ENCODE data around the gene ARID3A. TPM values are rescaled to one million over a fixed set of nuclear protein-coding genes. Genes with fewer than 3 reads are reported as not detected.

The ARID3A gene
- total RNA-seq, 3 donors from 2014 or later, result 10.1 to 16.0 (median 14.5) TPM

DNA sequence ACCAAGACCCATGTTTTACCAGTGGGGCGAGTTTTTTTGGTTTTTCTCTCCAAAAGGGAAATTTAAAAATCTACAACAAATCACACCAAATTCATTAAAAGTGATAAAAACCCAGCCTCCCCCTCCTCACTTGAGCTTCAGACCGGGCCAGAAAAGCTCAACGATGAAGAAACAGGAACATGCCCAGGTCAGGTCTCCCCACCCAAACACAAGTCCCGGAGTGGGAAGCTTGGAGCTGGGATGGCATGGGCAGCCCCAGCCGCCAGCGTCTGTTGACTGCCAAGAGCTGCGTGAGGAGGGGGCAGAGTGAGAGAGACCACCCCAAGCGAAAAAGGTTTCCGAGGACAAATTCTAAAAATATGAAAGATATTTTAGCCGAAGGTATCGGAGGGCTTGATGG lies 28.8 kb upstream of the ARID3A start:
- H3K4me3 ChIP-seq, result no peak overlapping the region
- no peak for DNase-seq
- H3K9me3 ChIP-seq, result no peaks in the 10 kb centered on the region
- no peak for ATAC-seq
- TF ChIP-seq, protein P1, sequence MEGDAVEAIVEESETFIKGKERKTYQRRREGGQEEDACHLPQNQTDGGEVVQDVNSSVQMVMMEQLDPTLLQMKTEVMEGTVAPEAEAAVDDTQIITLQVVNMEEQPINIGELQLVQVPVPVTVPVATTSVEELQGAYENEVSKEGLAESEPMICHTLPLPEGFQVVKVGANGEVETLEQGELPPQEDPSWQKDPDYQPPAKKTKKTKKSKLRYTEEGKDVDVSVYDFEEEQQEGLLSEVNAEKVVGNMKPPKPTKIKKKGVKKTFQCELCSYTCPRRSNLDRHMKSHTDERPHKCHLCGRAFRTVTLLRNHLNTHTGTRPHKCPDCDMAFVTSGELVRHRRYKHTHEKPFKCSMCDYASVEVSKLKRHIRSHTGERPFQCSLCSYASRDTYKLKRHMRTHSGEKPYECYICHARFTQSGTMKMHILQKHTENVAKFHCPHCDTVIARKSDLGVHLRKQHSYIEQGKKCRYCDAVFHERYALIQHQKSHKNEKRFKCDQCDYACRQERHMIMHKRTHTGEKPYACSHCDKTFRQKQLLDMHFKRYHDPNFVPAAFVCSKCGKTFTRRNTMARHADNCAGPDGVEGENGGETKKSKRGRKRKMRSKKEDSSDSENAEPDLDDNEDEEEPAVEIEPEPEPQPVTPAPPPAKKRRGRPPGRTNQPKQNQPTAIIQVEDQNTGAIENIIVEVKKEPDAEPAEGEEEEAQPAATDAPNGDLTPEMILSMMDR (IDR thresholded peaks at IDR 0.05), result no peak
- H3K4me1 ChIP-seq (ENCODE audit: low read depth), result peaks cover 5% of the 10 kb centered on the region
- H3K36me3 ChIP-seq (ENCODE audit: low read depth), result no peaks in the 10 kb centered on the region
- intact Hi-C loops (cut with DNase I, micrococcal nuclease), result no loop called here

- H3K36me3 ChIP-seq (ENCODE audit: low read depth), result no peaks in the 10 kb centered on the region
- ATAC-seq (no peak), DNase-seq (no peak)
- no peak overlapping the region for H3K4me3 ChIP-seq
- peaks cover 5% of the 10 kb centered on the region for H3K4me1 ChIP-seq (ENCODE audit: low read depth)
- H3K9me3 ChIP-seq, result no peaks in the 10 kb centered on the region
- intact Hi-C loops (cut with DNase I, micrococcal nuclease), result no loop called here
- TF ChIP-seq, protein P1 (IDR thresholded peaks at IDR 0.05), result no peak
Observed at GRCh38 chr19:897442-898039, 28.3 kb upstream of the ARID3A start.

DNA sequence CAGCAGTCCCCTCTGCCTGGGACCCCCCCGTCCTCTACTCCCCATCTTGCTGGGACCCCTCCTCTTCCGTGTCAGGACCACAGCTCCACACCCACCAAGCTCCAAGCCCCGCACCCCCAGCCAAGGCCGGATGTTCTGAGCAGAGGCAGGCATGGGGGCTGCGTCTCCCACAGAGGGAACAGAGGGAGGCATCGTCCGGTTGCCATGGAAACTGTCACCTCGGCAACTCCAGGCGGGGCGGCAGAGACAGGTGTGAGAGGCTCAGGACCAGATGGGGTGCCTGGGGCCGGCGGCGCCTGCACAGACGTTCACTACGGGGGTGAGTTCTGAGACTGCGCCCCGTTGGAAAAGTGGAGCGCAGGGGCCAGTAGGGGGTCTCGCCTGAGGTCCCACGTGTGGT lies 27.2 kb upstream of the ARID3A start:
- TF ChIP-seq, protein P1 (IDR thresholded peaks at IDR 0.05), result no peak
- Histone ChIP-seq H3K4me3 (no peak overlapping the region), H3K36me3 (ENCODE audit: low read depth) (no peaks in the 10 kb centered on the region), H3K9me3 (no peaks in the 10 kb centered on the region), H3K4me1 (ENCODE audit: low read depth) (peaks cover 2% of the 10 kb centered on the region)
- peak in 1 of 3 donors; percentile 70 for DNase-seq
- intact Hi-C loops (cut with DNase I, micrococcal nuclease), result no loop called here
- no peak for ATAC-seq

DNA sequence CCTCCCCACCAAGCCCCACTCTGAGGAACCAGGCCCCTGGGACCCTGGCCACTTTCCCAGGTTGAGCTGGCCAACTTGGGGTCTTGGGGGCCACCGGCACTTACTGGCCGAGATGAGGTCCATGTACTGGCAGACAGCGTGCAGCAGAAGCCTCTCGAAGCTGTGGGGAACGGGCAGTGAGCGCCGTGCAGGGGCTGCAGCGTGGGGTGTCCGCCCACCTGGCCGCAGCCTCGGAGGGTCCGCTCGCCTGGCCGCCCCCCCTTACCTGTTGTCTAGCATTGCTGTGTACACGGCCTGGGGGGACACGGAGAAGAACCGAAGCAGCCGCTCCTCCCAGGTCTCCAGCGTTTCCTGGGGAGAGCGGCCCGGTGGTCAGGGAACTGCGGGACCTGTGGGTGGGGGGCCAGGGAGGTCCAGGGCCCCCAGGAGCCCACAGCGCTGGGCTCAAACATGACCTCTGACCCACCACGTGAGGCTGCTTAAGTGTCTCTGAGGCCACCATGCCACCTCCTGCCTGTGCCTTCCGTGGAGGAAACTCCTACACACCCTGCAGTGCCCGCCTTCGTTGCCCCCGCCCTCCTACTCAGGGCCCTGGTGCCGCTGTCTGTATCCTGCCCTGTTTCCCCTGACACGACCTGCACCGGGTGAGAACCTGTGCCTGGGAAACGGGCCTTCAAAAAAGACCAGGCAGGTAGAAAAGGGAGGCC lies 26.3 kb upstream of the ARID3A start:
- TF ChIP-seq, protein P1 (IDR thresholded peaks at IDR 0.05), result no peak
- no peaks in the 10 kb centered on the region for H3K9me3 ChIP-seq
- ATAC-seq (no peak), DNase-seq (no peak)
- intact Hi-C loops (cut with DNase I, micrococcal nuclease), result no loop called here
- H3K4me1 ChIP-seq (ENCODE audit: low read depth), result peaks cover 2% of the 10 kb centered on the region
- H3K36me3 ChIP-seq (ENCODE audit: low read depth), result no peaks in the 10 kb centered on the region
- H3K4me3 ChIP-seq, result no peak overlapping the region

DNA sequence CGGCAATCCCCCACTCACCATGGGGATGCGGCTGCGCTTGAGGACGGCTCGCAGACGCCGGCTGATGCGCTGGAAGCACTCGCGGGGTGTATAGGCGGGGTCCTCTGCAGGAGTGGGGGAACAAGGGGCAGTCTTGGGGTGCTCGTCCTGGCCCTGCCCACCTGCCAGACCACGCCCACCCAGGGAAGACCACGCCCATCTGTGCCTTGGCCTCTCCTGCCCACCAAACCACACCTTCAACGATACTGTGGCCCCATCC lies 25.9 kb upstream of the ARID3A start:
- TF ChIP-seq, protein P1 (IDR thresholded peaks at IDR 0.05), result no peak
- H3K9me3 ChIP-seq, result no peaks in the 10 kb centered on the region
- ATAC-seq, result no peak
- H3K4me3 ChIP-seq, result no peak overlapping the region
- intact Hi-C loops (cut with DNase I, micrococcal nuclease), result no loop called here
- DNase-seq, result no peak
- peaks cover 2% of the 10 kb centered on the region for H3K4me1 ChIP-seq (ENCODE audit: low read depth)
- H3K36me3 ChIP-seq (ENCODE audit: low read depth), result no peaks in the 10 kb centered on the region
